CD4-positive, alpha-beta T cell treated with Interleukin-15 for 4 hours (primary cell): ENCODE measurements around the gene RCSD1.
"Not testable (repeated sequence)": the region's sequence is repeated elsewhere in the genome, so short reads cannot be mapped to it uniquely, and the experiment has no call there.

Source experiments
- DNase-seq: peaks from one replicate; pipeline ENCODE4 v3.0.0-alpha.2; 2020; ENCODE audit warnings: low spot score

RCSD1 gene

DNA sequence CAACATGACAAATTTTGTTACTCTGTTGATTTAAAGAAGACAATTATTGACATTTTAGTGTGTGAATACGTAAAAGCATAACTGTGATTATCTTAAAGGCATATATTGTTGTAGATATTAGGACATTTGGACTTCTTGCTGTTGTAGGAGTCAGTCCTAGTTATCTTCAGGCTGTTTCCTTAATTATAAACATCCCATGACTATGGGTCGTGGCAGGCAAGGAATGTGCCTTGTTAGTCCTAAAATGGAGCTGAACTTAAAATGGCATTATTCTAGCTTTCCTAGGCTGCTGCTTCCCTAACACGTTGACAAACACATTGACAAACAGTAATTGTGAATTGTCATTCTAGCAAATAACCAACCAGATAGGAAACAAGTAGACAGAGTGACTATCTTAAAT, 87.3 kb downstream of the RCSD1 start:
- DNase-seq, result no peak

DNA sequence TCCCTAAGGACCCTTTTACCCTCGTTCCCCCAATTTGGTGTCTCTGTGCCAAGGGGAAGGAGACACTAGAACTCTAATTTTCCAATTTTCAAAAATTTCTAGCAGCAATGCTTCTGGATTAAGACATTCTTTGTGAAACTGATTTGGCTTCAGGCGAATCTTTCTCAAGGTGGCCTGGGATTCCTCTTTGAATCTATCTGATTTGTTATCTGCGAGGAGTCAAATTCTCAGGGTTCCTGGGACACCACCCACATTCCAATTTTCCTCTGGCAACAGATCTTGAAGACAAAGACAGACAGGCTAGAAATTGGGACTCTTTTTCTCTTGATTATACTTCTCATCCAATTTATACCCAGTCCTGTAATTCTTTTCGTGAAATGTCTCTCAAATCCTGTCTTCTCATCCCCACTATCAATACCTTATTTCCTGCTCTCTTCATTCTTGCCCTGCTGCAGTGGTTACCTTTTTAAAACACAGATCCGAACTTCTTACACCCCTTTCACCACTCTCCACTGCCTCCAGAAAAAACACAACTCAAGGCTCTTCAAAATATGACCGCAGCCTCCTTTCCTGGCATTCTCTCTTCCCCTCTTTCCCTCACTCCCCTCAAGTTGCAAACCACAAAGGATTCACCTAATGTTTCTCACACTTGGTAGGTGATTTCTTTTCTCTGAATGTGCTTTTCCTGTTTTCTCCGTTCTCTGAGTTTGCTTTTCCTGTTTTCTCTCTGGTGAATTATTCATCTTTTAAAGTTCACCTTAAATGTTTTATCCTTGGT, 89.1 kb downstream of the RCSD1 start:
- no peak for DNase-seq

- not testable (repeated sequence) for DNase-seq
Measured at GRCh38 chr1:167719715-167720421, 89.8 kb downstream of the RCSD1 start.

- no peak for DNase-seq
Measured at GRCh38 chr1:167720965-167721616, 91.1 kb downstream of the RCSD1 start.

- DNase-seq, result peak; percentile 93
Measured at GRCh38 chr1:167721617-167722151, 91.7 kb downstream of the RCSD1 start, which contains the start of gene MPZL1. Gene MPZL1, plus strand, starts transcription at chr1:167721982. Its CDS starts 170 bp downstream, at chr1:167722152.

DNA sequence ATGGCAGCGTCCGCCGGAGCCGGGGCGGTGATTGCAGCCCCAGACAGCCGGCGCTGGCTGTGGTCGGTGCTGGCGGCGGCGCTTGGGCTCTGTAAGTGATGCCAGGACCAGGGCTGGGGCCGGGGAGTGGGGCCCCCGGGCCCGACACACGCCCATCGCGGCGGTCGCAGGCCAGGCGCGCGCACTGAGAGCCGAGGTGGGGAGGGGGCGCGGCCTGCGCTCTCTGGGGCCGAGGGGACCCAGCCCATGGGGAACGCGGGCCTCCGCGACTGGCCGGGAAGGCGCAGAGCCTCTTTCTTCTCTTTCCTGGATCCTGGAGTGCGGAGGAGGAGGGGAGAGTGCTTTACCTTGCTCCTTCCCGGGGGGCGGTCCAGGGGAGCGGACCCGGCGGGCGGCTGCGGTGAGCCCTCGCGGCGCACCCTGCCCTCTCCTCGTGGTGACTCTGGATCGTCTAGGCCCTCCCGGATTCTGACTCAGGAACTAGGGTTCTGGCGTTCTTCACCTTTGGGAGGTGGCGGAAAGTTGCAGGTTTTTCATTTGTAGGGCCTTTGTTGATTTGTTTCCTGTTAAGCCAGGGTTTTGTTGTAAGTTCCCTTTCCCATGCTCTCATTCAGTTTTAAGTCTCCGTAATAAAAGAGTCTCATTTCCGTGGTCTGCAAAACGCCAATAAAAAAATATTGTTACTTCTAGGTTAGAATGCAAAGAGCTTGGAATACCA, 92.3 kb downstream of the RCSD1 start:
- DNase-seq, result no peak

GRCh38 chr1:167722870-167723251, 92.8 kb downstream of the RCSD1 start:
- no peak for DNase-seq

GRCh38 chr1:167723707-167724323, 93.8 kb downstream of the RCSD1 start:
- DNase-seq, result no peak

DNA sequence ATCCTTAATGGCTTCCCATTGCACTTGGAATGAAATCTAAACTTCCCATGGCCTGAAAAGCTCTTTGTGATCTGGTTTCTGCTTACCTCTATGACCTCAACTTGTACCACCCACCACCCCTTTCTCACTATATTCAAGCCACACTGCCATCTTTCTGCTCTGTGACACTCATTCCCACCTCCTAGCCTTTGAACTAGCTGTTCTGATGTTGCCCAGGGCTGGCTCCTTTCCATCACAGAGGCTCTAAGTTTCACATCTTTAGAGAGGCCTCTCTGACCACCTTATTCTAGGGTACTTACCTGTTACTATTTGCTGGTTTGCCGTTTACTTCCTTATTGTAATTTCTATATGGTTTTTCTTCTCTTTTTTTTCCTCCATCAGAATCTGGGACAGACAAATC, 96.0 kb downstream of the RCSD1 start:
- DNase-seq, result no peak

GRCh38 chr1:167728818-167729410, 98.9 kb downstream of the RCSD1 start:
- DNase-seq, result no peak

DNA sequence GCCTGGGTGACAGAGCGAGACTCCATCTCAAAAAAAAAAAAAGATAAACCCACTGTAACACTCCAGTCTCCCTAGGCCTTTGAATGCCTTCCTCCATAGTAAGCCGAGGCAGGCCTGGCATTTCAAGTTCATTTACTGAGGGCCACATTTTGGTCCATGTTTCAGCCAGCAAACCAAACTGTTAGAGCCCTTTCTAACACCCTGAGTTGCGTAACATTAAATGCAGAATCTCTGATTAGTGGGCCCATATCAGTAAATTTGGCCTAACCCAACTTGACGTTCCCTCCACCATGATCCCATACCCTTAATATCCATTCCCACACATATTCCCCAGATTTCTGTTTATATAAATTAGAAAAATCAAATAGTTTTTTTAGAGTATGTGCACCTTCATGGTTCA, 104.2 kb downstream of the RCSD1 start:
- DNase-seq, result no peak

DNA sequence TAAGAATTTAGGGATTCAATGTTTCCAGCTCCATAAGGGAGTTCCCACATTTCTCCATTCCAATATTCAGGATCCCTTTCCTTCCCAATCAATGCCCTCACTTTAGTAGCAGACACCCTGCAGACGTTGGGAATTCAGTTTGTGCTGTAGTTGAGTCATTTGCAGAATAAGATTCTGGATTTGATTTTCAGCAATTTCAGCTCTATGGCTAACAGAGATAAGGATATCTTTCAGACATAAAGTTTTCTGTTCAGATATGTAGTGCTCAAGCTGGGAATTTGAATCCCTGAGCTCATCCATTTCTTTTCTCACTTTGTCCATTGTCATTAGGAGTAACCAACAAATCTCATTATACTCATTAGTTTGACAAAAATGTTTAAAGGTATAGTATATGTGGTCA, 104.8 kb downstream of the RCSD1 start:
- DNase-seq, result no peak

GRCh38 chr1:167737169-167737568, 107.1 kb downstream of the RCSD1 start:
- DNase-seq, result no peak

- DNase-seq, result no peak
Measured at GRCh38 chr1:167738158-167738557, 108.1 kb downstream of the RCSD1 start.

- DNase-seq, result no peak
Measured at GRCh38 chr1:167739752-167740151, 109.7 kb downstream of the RCSD1 start.

DNA sequence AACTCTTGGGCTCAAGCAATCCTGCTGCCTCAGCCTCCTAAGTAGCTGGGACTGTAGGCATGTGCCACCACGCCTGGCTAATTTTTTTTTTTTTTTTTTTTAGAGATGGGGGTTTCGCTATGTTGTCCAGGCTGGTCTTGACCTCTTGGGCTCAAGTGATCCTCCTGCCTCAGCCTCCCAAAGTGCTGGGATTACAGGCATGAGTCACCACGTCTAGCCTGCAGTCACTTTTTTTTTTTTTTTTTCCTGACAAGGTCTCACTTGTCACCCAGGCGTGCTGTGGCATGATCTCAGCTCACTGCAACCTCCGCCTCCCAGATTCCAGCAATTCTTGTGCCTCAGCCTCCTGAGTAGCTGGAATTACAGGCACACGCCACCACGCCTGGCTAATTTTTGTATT, 111.1 kb downstream of the RCSD1 start:
- DNase-seq, result not testable (repeated sequence)

- DNase-seq, result not testable (repeated sequence)
Measured at GRCh38 chr1:167742392-167743057, 112.5 kb downstream of the RCSD1 start.

DNA sequence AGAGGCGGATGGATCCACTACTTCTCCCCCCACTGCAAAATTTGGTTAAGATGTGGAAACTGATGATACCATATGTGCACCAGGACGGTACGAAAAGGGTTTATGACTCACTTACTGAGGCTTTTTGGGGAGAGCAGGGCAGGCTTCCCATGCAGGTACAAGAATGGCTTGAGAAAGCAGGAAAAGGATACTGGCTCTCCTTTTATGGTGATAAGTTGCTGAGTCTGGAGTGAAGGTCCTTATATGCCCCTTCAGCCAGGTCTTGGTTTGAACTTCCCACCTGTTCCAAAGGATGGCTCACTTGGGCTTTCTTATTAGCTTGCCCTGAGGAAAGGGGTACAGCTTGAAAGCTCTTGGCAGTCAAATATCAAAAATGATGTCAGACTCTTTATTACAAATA, 114.9 kb downstream of the RCSD1 start:
- no peak for DNase-seq

DNA sequence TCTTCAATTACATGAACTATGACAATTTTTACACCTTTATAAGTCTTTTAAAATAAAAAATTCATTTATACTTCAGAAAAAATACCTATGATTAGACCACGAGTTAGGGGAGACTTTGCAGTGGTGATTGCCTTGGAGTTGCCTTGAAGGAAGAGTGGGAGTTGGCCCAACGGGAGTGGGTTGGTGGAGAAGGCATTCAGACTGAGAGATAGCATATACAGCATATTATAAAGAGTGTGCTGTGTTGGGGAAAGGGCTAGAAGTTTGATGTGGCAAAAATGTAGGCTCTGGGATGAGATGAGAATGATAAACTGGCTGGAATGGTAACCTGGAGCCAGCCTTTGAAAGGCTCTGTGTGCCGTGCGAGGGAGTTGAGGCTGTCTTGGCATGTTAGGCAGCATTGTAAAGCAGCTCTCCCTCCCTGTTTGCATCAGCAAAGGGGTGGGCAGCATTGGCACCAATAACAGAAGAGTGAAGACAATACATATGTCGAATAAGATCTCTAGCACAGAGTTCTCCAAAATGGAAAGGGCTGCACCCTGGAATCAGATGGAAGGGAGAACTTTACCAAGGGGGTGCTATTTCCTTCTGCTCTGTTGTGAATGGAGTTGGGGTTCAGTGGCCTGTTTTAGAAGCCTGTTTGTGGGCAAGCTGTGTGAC, 116.1 kb downstream of the RCSD1 start:
- DNase-seq, result no peak
